Tibial nerve (tissue), 4 donors: ENCODE measurements around the gene LRP1. TPM values are rescaled to one million over a fixed set of nuclear protein-coding genes. Genes with fewer than 3 reads are reported as not detected.

Experiments used
- DNase-seq, 2 donors: peaks; one replicate each; pipeline ENCODE4 v3.0.0-alpha.2; 2019; ENCODE audit warnings: low spot score in 2 of 2
- H3K27ac ChIP-seq, 4 donors: fragments of 200-600 bp; sonication (generic) in 3 of 4; one replicate each; pipeline ENCODE4 v1.5.1; 2017 to 2019; ENCODE audit warnings: mild to moderate bottlenecking in 1 of 4
- H3K27me3 ChIP-seq, 2 donors: fragments of 200-600 bp; sonication (generic) in 1 of 2; one replicate each; pipeline versions ENCODE4 v1.5.1 to v1.6.0; 2017 to 2019
- H3K36me3 ChIP-seq, 3 donors: fragments of 200-600 bp; sonication (generic); one replicate each; pipeline ENCODE4 v1.5.1; 2018 to 2019
- H3K4me1 ChIP-seq, 4 donors: fragments of 200-600 bp; sonication (generic) in 3 of 4; one replicate each; pipeline ENCODE4 v1.5.1; 2017 to 2019
- H3K4me3 ChIP-seq, 4 donors: fragments of 200-600 bp; sonication (generic) in 3 of 4; one replicate each; pipeline ENCODE4 v1.5.1; 2017 to 2019; ENCODE audit warnings: mild to moderate bottlenecking in 1 of 4, moderate library complexity in 1 of 4
- H3K9me3 ChIP-seq, 4 donors: fragments of 200-600 bp; sonication (generic) in 3 of 4; one replicate each; pipeline ENCODE4 v1.5.1; 2017 to 2019
- EP300 ChIP-seq, 2 donors: sonication (generic); formaldehyde crosslinking; IDR thresholded peaks; one replicate each; pipeline ENCODE4 v1.6.1; 2017; ENCODE audit warnings: antibody characterized with exemption in 2 of 2, mild to moderate bottlenecking in 1 of 2
- POLR2A ChIP-seq, 2 donors: fragments of 450-650 bp; IDR thresholded peaks; one replicate each; pipeline ENCODE4 v1.6.1; 2017; ENCODE audit warnings: antibody characterized with exemption in 2 of 2, mild to moderate bottlenecking in 2 of 2, moderate library complexity in 2 of 2
- WGBS, 2 donors: methylation state at CpG; one replicate each; pipeline ENCODE4 v1.1.5; 2018; 5-methylcytosine and 5-hydroxymethylcytosine counted together
- total RNA-seq, 4 donors: library from RNA; depleted of rRNA; stranded (reverse); fragments of >200 nt; gene quantifications; one replicate each; pipeline ENCODE4 v1.1.0, GENCODE V29; 2016
- TF ChIP-seq, protein P1 (sequence below), 5 experiments: fragments of 200-600 bp in 3 of 5; fragments of 450-650 bp in 2 of 5; sonication (generic) in 3 of 5; IDR thresholded peaks; one replicate each; pipeline ENCODE4 v1.5.1; 2016 to 2019; ENCODE audit warnings: antibody characterized with exemption in 5 of 5, mild to moderate bottlenecking in 3 of 5, moderate library complexity in 2 of 5

LRP1 gene
- total RNA-seq, 4 donors from 2014 or later: 410 to 653 (median 527) TPM

DNA sequence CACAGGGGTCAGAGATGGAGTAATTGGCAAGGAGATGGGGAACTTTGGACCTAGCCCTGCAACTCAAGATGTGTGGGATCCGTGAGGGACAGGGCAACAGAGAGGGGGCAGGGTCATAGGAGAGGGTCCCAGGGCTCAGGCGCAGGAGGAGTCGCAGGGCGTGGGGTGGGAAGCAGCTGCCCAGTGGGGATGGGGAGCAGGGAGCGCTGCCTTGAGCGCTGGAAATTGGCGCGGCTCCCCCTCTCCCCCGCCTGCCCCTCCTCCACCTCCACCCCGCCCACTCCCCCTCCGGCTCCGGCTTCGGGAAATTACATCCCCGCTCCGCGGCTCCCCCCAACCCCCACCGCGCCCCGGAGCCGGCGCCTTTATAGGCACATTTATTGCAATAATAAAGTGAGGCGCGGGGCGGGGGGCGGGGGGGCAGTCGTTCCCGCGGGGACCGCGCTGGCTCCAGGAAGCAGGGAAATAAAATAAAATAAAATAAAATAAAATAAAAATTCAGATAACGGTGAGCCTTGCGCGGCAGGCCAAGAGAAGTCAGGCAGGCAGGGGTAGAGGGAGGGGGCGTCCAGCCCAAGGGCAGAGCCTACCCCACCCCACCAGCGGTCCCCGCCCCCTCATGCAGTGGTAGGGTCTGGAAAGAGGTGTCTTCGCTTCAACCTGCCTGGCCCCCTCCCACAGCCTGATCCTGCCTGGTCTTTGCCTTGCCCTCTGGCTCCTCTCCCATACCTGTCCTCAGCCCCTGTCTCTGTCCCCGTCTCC lies 91.9 kb downstream of the LRP1 start:
- H3K9me3 ChIP-seq: no peaks in the 10 kb centered on the region
- H3K27ac ChIP-seq: no peak overlapping the region
- no peaks in the 10 kb centered on the region for H3K36me3 ChIP-seq
- no peak overlapping the region for H3K4me3 ChIP-seq
- WGBS, 2 donors: 6 to 10% methylated on average over 34 to 37 of the region's 38 CpGs
- DNase-seq: no peak
- peaks cover 0 to 35% (median 20%) of the 10 kb centered on the region in 4 donors for H3K4me1 ChIP-seq
- peaks cover 0 to 98% of the 10 kb centered on the region in 2 donors for H3K27me3 ChIP-seq
- TF ChIP-seq, protein P1, sequence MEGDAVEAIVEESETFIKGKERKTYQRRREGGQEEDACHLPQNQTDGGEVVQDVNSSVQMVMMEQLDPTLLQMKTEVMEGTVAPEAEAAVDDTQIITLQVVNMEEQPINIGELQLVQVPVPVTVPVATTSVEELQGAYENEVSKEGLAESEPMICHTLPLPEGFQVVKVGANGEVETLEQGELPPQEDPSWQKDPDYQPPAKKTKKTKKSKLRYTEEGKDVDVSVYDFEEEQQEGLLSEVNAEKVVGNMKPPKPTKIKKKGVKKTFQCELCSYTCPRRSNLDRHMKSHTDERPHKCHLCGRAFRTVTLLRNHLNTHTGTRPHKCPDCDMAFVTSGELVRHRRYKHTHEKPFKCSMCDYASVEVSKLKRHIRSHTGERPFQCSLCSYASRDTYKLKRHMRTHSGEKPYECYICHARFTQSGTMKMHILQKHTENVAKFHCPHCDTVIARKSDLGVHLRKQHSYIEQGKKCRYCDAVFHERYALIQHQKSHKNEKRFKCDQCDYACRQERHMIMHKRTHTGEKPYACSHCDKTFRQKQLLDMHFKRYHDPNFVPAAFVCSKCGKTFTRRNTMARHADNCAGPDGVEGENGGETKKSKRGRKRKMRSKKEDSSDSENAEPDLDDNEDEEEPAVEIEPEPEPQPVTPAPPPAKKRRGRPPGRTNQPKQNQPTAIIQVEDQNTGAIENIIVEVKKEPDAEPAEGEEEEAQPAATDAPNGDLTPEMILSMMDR (IDR thresholded peaks at IDR 0.05): no peak
- no peak for TF ChIP-seq POLR2A (IDR thresholded peaks at IDR 0.05)
- no peak for TF ChIP-seq EP300 (IDR thresholded peaks at IDR 0.05)

DNA sequence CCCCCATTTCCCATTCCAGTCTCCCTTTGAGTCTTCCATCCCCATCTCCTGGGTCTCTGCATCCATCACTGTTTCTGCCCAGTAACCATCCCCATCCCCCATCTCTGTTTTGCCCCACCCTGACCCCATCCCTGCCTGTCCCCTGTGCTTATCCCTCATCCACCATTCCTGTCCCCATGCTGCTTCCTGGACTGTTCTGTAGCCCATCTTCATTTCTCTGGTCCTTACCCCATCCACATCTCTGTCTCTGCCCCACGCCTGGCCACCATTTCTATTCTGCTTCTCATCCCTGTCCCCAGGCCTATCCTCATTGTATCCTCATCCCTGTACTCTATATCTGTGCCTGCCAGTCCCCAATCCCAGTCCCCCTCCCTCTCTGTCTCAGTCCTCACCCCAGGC lies 92.5 kb downstream of the LRP1 start:
- H3K9me3 ChIP-seq: no peaks in the 10 kb centered on the region
- no peak for DNase-seq
- peaks cover 0 to 98% of the 10 kb centered on the region in 2 donors for H3K27me3 ChIP-seq
- WGBS, 2 donors: 48 to 73% methylated on average over 1 of the region's 1 CpG
- peaks cover 0 to 35% (median 24%) of the 10 kb centered on the region in 4 donors for H3K4me1 ChIP-seq
- H3K27ac ChIP-seq: no peak overlapping the region
- H3K36me3 ChIP-seq: no peaks in the 10 kb centered on the region
- H3K4me3 ChIP-seq: no peak overlapping the region
- TF ChIP-seq POLR2A (IDR thresholded peaks at IDR 0.05) (no peak), EP300 (IDR thresholded peaks at IDR 0.05) (no peak)
- TF ChIP-seq, protein P1 (IDR thresholded peaks at IDR 0.05): no peak

DNA sequence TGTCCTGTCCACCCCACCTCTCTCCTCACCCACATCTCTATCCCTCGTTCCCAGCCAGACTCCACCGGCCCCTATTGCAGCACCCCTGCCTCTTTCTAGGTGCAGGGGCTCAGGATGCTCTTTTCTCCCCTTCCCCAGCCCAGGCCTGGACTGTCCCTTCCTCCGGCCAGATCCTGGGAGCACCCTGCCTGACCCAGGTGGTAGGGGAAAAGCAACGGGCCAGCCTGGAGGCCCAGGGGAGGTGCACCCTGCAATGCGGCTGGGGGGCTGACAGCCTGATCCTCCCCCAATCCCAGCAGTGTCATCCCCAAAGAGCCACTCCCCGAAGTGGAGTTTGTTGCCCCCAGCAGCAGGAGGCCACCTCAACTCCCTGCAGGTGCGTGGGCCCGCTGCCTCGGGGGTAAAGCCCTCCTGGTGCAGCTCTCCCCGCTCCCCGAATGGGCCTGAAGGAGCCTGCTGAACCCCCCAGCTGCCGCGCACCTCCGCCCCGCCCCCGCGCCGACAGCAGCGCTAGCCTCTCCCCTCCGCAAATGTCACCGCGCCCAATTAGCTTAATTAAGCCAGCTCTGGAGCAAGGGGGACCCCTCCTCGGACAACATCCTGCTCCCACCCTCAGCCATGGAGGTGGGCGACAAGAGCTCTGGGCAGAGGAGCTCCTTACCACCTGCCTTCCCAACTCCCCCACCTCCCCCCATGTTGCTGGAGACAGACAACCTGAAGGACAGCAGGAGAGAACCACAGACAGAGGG lies 93.1 kb downstream of the LRP1 start:
- 29 to 30% methylated on average over 14 to 24 of the region's 24 CpGs for WGBS, 2 donors
- DNase-seq: no peak
- H3K4me3 ChIP-seq: no peak overlapping the region
- no peak overlapping the region for H3K27ac ChIP-seq
- no peaks in the 10 kb centered on the region for H3K9me3 ChIP-seq
- no peak for TF ChIP-seq POLR2A (IDR thresholded peaks at IDR 0.05)
- TF ChIP-seq, protein P1 (IDR thresholded peaks at IDR 0.05): no peak
- no peak for TF ChIP-seq EP300 (IDR thresholded peaks at IDR 0.05)
- peaks cover 0 to 98% of the 10 kb centered on the region in 2 donors for H3K27me3 ChIP-seq
- peaks cover 0 to 35% (median 19%) of the 10 kb centered on the region in 4 donors for H3K4me1 ChIP-seq
- H3K36me3 ChIP-seq: no peaks in the 10 kb centered on the region

DNA sequence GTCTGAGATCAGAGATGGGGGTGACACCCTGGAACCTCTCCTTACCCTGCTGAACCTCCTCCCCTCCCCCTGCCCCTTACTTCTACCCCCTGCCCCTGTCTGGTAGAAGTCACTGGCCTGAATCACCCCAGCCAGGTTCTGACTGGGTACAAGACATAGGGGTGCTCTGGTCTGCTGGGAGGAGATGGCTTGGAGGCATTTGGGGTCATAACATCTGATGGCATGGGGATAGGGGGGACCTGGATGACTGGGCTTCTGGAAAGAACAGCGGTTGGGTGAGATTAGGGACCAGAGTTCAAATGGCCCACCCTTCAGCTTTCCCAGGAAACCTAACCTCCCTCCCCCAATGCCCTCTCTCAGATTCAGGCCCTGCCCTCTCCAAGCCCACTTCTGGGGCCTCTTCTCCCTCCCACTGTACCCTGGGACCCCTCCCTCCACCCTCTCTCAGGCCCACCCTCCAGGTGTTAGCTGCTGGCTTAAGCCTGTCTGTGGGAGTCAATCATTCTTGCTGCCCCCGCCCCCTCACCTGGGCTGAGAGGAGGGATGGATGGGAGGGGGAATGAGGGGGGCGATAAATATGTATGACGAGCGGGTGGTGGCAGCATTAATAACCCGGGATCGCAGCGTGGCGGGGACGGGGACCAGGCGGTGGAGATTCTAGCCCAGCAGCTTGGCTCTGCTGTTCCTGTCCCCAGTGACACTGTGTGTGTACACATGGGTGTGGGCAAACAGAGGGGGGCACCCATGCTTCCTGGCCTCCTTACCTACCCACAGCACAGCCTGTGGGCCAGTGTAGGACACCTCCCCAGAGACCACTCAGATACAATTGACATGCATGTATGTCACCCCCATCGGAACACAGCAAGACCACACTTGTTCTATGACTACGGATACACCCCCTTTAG lies 94.3 kb downstream of the LRP1 start:
- Histone ChIP-seq H3K27me3 (peaks cover 0 to 100% of the 10 kb centered on the region in 2 donors), H3K36me3 (no peaks in the 10 kb centered on the region), H3K4me1 (peaks cover 0 to 34% (median 15%) of the 10 kb centered on the region in 4 donors)

More for the DNA sequence above, 94.3 kb downstream of the LRP1 start:
- no peak overlapping the region for H3K4me3 ChIP-seq
- no peaks in the 10 kb centered on the region for H3K9me3 ChIP-seq
- H3K27ac ChIP-seq: no peak overlapping the region
- no peak for TF ChIP-seq EP300 (IDR thresholded peaks at IDR 0.05)
- no peak for TF ChIP-seq POLR2A (IDR thresholded peaks at IDR 0.05)
- TF ChIP-seq, protein P1 (IDR thresholded peaks at IDR 0.05): no peak
- no peak for DNase-seq
- WGBS, 2 donors: 47 to 61% methylated on average over 13 of the region's 13 CpGs
